H1 (cell line): ENCODE results near the gene HIVEP3. TPM values are rescaled to one million over a fixed set of nuclear protein-coding genes. Genes with fewer than 3 reads are reported as not detected.

Experiments
- JUN ChIP-seq: IDR thresholded peaks from 2 replicates; pipeline ENCODE4 v1.6.1; 2011; ENCODE audit warnings: low read depth, mild to moderate bottlenecking, improper control_type of control experiment, low read length
- MAFK ChIP-seq: IDR thresholded peaks from 2 replicates; pipeline ENCODE4 v1.6.1; 2012; ENCODE audit warnings: low read depth, mild to moderate bottlenecking, improper control_type of control experiment, low read length
- SP1 ChIP-seq: IDR thresholded peaks from 2 replicates; pipeline ENCODE4 v1.6.1; 2011; ENCODE audit warnings: low read depth, low read length
- SP4 ChIP-seq: IDR thresholded peaks from 2 replicates; pipeline ENCODE4 v1.6.1; 2012; ENCODE audit warnings: low read length, inconsistent platforms
- polyA plus RNA-seq, 7 experiments: library from polyadenylated mRNA; depleted of rRNA in 3 of 7; stranded (reverse) in 5 of 7; unstranded in 2 of 7; fragments of >200 nt in 5 of 7; fragments of 200-250 nt in 2 of 7; gene quantifications; 1 replicate in 5 of 7; 2 replicates in 1 of 7; 4 replicates in 1 of 7; pipeline versions ENCODE4 v1.2.1 to v1.2.3, GENCODE V29; 2011 to 2013; ENCODE audit warnings: missing spikeins in 2 of 7, mixed read lengths in 2 of 7
- total RNA-seq: library from RNA; stranded (reverse); fragmentation: NEBNext Ultra II Directional; extraction: Animal tissue kit (Norgen Biotek cat#: 25700); gene quantifications from 2 replicates; pipeline ENCODE4 v1.2.1, GENCODE V29; 2021

Gene HIVEP3
- total and polyA plus RNA-seq, 2 of the 8 experiments (the other 6 are each of a cell fraction or from before 2014, with no cell fraction given): 0.24 to 0.69 TPM

GRCh38 chr1:41658431-41659158 lies 260.1 kb downstream of the HIVEP3 start (continued):
- no peak for TF ChIP-seq MAFK
- TF ChIP-seq SP4: no peak
- no peak for TF ChIP-seq SP1
- no peak for TF ChIP-seq JUN
